Panc1 (cell line): ENCODE data around the gene MTR. TPM values are rescaled to one million over a fixed set of nuclear protein-coding genes. Genes with fewer than 3 reads are reported as not detected.

Experiments
- ATAC-seq: fragments of 200-7000 bp; cut with Tn5 transposase; 2 replicates; pipeline ENCODE4 v1.9.1; 2020; ENCODE audit warnings: mild to moderate bottlenecking, moderate library complexity
- BruUV-seq: library from RNA; stranded (reverse); fragments of 400-500 nt; replicated peaks from 2 replicates; lab custom pipeline; 2021; lab: Mats Ljungman, UMichigan
- CTCF ChIA-PET: fragments of 300-600 bp; sonication (Branson Sonifier 250); formaldehyde crosslinking; loops from one replicate; lab custom pipeline; 2022; ENCODE audit warnings: antibody characterized with exemption; lab: Charles Lee
- POLR2A ChIA-PET: fragments of 300-600 bp; sonication (Branson Sonifier 250); formaldehyde crosslinking; loops from one replicate; lab custom pipeline; 2022; ENCODE audit warnings: antibody characterized with exemption; lab: Charles Lee
- DNase-seq: peaks from one replicate; pipeline ENCODE4 v3.0.0-alpha.2; 2010; ENCODE audit warnings: low read depth, low spot score
- H3K27ac ChIP-seq: 2 replicates; pipeline ENCODE4 v1.5.1; 2011; ENCODE audit warnings: mild to moderate bottlenecking, low read length, inconsistent platforms
- H3K27me3 ChIP-seq: fragments of 200-500 bp; sonication (Bioruptor generic); 2 replicates; pipeline ENCODE4 v1.6.0; 2014; ENCODE audit warnings: low read length, inconsistent platforms; ENCODE audit not compliant: control insufficient read depth, insufficient read depth
- H3K36me3 ChIP-seq: fragments of 200-500 bp; sonication (Bioruptor generic); 2 replicates; pipeline ENCODE4 v1.5.1; 2014; ENCODE audit warnings: inconsistent platforms, mild to moderate bottlenecking, low read length, moderate library complexity; ENCODE audit not compliant: control insufficient read depth, insufficient read depth
- H3K4me1 ChIP-seq: 2 replicates; pipeline ENCODE4 v1.5.1; 2011; ENCODE audit warnings: inconsistent platforms, mild to moderate bottlenecking, low read length, moderate library complexity; ENCODE audit not compliant: control insufficient read depth, insufficient read depth
- H3K4me3 ChIP-seq, 2 experiments: 2 replicates each; pipeline ENCODE4 v1.5.1; 2011 to 2012; ENCODE audit warnings: low read depth in 2 of 2, low read length in 2 of 2, mild to moderate bottlenecking in 2 of 2, inconsistent platforms in 1 of 2, moderate library complexity in 1 of 2
- H3K9me3 ChIP-seq: fragments of 200-500 bp; sonication (Bioruptor generic); 2 replicates; pipeline ENCODE4 v1.5.1; 2014; ENCODE audit warnings: low read depth, mild to moderate bottlenecking, inconsistent platforms, low read length, moderate library complexity; ENCODE audit not compliant: control insufficient read depth, insufficient read depth
- CTCF ChIP-seq: fragments of 450-650 bp; IDR thresholded peaks from 2 replicates; pipeline ENCODE4 v1.5.1; 2017; ENCODE audit warnings: mild to moderate bottlenecking
- POLR2AphosphoS5 ChIP-seq: IDR thresholded peaks from 2 replicates; pipeline ENCODE4 v1.6.1; 2012; ENCODE audit warnings: mild to moderate bottlenecking, low read depth, low read length, moderate library complexity
- SIN3A ChIP-seq: IDR thresholded peaks from 2 replicates; pipeline ENCODE4 v1.6.1; 2012; ENCODE audit warnings: low read depth, mild to moderate bottlenecking, low read length, moderate library complexity, borderline replicate concordance; ENCODE audit not compliant: insufficient read depth
- TCF7L2 ChIP-seq: IDR thresholded peaks from 2 replicates; pipeline ENCODE4 v1.6.1; 2011; ENCODE audit warnings: mild to moderate bottlenecking, low read depth, low read length, inconsistent platforms
- in situ Hi-C: cut with HindIII; loops from 2 replicates; pipeline ENCODE4 v1.10.0; 2016; ENCODE audit warnings: low sequenced_read_pairs, low pct_unique_long_range_greater_than_20kb
- intact Hi-C: fragments of 100-400 bp; cut with micrococcal nuclease; formaldehyde crosslinking; loops from one replicate; pipeline ENCODE4 v1.10.0; 2022; ENCODE audit not compliant: unreplicated experiment
- total RNA-seq: library from RNA; stranded (reverse); gene quantifications from one replicate; pipeline ENCODE4 v1.2.1, GENCODE V29; 2021; ENCODE audit not compliant: unreplicated experiment
- TF ChIP-seq, protein P1 (sequence below), 2 experiments: IDR thresholded peaks; 2 replicates each; pipeline ENCODE4 v1.6.1; 2011 to 2012; ENCODE audit warnings: low read depth in 2 of 2, control low read depth in 1 of 2, low read length in 1 of 2, mild to moderate bottlenecking in 1 of 2, moderate library complexity in 1 of 2; ENCODE audit not compliant: insufficient read depth in 1 of 2

Gene MTR
- total RNA-seq, 1 experiment from 2014 or later = 33.7 TPM

DNA sequence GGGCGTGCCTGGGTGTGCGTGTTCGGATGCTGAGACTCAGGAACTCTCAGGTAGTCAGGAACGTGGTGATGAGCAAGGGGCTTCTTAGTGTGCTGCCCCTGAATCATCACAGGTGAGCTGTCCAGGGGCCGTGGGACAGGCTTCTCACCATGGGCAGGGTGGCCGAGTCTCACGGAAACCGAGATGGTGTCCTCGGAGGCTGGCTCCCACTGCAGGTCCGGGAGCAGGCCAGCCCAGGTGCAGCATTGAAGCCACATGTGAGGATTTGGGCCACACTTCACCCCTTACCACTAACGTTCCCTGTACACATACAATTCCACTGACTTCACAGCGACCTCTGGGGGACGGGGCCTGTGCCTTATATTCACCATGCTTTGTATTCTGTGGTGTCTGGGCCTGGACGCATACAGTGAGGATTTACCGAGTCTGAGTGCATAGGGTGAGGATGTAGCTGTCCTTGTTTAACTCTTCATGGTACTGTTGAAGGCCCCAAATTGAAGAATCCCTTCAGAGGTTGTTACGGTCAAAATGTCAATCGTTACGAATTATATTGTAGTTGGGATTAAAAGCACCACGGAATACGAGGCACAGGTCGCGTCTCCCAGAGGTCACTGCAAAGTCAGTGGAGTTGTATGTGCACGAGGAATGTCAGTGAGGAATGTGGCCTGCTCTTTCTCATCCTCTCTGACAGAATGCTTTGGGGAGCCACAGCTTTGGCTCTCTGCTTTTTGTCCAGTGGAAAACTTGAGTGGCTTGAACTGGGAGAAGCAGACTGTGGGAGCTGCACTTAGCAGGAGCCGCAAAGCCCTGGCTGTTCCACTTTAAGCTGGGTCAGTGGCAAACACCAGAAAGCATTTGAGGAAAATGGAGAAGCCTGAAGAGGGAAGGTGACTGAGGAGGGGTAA lies 95.3 kb downstream of the MTR start:
- in situ Hi-C loops = no loop called here
- Histone ChIP-seq H3K4me1 (no peaks in the 10 kb centered on the region), H3K27ac (no peak overlapping the region), H3K36me3 (no peaks in the 10 kb centered on the region; the same call in 1 of the 2 replicates), H3K9me3 (no peaks in the 10 kb centered on the region), H3K4me3 (no peak overlapping the region), H3K27me3 (no peaks in the 10 kb centered on the region)
- POLR2A ChIA-PET = no interaction called here
- intact Hi-C loops = no loop called here
- DNase-seq (no peak), ATAC-seq (no peak)
- TF ChIP-seq POLR2AphosphoS5 (no peak), CTCF (no peak), SIN3A (no peak), TCF7L2 (no peak)
- TF ChIP-seq, protein P1, sequence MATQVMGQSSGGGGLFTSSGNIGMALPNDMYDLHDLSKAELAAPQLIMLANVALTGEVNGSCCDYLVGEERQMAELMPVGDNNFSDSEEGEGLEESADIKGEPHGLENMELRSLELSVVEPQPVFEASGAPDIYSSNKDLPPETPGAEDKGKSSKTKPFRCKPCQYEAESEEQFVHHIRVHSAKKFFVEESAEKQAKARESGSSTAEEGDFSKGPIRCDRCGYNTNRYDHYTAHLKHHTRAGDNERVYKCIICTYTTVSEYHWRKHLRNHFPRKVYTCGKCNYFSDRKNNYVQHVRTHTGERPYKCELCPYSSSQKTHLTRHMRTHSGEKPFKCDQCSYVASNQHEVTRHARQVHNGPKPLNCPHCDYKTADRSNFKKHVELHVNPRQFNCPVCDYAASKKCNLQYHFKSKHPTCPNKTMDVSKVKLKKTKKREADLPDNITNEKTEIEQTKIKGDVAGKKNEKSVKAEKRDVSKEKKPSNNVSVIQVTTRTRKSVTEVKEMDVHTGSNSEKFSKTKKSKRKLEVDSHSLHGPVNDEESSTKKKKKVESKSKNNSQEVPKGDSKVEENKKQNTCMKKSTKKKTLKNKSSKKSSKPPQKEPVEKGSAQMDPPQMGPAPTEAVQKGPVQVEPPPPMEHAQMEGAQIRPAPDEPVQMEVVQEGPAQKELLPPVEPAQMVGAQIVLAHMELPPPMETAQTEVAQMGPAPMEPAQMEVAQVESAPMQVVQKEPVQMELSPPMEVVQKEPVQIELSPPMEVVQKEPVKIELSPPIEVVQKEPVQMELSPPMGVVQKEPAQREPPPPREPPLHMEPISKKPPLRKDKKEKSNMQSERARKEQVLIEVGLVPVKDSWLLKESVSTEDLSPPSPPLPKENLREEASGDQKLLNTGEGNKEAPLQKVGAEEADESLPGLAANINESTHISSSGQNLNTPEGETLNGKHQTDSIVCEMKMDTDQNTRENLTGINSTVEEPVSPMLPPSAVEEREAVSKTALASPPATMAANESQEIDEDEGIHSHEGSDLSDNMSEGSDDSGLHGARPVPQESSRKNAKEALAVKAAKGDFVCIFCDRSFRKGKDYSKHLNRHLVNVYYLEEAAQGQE (IDR thresholded peaks at IDR 0.05; ENCODE audit: insufficient read depth in 1 of 2, low read depth in 2 of 2, low read length in 1 of 2) = no peak
- CTCF ChIA-PET = no interaction called here
- no TSS peak for BruUV-seq

DNA sequence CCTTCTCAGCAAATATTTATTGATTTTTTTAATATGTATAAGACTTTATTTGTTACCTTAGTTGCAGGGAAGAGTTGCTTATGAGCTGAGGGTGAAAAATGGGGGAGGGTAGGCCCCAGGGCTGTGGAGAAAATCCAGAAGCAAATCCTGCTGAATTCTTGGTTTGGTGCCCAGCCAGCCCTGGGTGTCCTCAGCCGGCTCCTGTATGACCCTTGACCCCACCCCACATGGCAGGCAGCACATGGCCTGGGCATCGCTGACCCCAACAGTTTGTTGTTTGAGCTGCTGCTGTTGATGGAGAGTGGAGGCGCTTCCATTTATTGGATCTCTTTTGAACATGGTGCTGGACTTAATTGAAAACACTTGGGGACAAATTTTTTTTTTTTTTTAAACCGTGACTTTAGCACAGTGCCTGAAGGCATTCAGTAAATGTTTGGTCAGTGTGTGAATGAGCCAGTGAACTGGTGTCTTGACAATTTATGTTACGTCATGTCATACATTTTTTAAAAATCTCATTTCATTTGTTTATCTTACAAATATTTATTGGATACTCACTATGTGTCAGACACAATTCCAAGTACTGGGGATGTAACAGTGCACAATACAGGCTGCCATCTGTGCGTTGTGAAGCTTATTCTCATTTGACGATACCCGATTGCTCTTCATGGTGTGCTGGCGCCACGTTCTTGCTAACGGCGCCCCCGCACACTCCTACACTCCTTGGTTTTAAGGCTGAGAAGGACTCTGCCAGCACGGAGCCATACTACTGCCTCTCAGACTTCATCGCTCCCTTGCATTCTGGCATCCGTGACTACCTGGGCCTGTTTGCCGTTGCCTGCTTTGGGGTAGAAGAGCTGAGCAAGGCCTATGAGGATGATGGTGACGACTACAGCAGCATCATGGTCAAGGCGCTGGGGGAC lies 98.8 kb downstream of the MTR start:
- no TSS peak for BruUV-seq
- CTCF ChIA-PET = no interaction called here
- Histone ChIP-seq H3K27me3 (no peaks in the 10 kb centered on the region), H3K4me1 (no peaks in the 10 kb centered on the region), H3K27ac (no peak overlapping the region), H3K4me3 (no peak overlapping the region), H3K9me3 (no peaks in the 10 kb centered on the region), H3K36me3 (no peaks in the 10 kb centered on the region; the same call in 1 of the 2 replicates)
- POLR2A ChIA-PET = no interaction called here
- ATAC-seq (no peak), DNase-seq (no peak)
- in situ Hi-C loops (no loop called here), intact Hi-C loops (no loop called here)
- TF ChIP-seq SIN3A = no peak
- TF ChIP-seq POLR2AphosphoS5 = no peak
- TF ChIP-seq, protein P1 (IDR thresholded peaks at IDR 0.05; ENCODE audit: insufficient read depth in 1 of 2, low read depth in 2 of 2, low read length in 1 of 2) = no peak
- no peak for TF ChIP-seq TCF7L2
- TF ChIP-seq CTCF = no peak
